HG03378 (cell line): ENCODE measurements around the gene OTOA.
"Not testable (repeated sequence)": the region's sequence is repeated elsewhere in the genome, so short reads cannot be mapped to it uniquely, and the experiment has no call there.

ENCODE experiments used
- ATAC-seq: cut with Tn5 transposase; IDR thresholded peaks from one replicate; pipeline ENCODE4 v1.9.1; 2021; ENCODE audit warnings: mild to moderate bottlenecking, moderate library complexity; ENCODE audit not compliant: unreplicated experiment

The OTOA gene

GRCh38 chr16:21663889-21664647, at the start of gene OTOA:
Gene OTOA (plus strand): TSS chr16:21663968. CDS start chr16:21678515, 14,547 bp downstream.
- ATAC-seq: no peak

- ATAC-seq: no peak
These were observed 48.9 kb upstream of the OTOA start for GRCh38 chr16:21614896-21615295.

- ATAC-seq: no peak
These were observed 46.2 kb upstream of the OTOA start for GRCh38 chr16:21617607-21618006.

GRCh38 chr16:21618281-21618680, 45.5 kb upstream of the OTOA start:
- no peak for ATAC-seq

GRCh38 chr16:21619765-21620425, 43.9 kb upstream of the OTOA start:
- no peak for ATAC-seq

GRCh38 chr16:21620592-21620991, 43.2 kb upstream of the OTOA start:
- ATAC-seq: no peak

GRCh38 chr16:21622545-21622944, 41.2 kb upstream of the OTOA start:
- ATAC-seq: no peak

- no peak for ATAC-seq
These were observed 38.7 kb upstream of the OTOA start for GRCh38 chr16:21625026-21625425.

- ATAC-seq: no peak
These were observed 37.0 kb upstream of the OTOA start for GRCh38 chr16:21626659-21627277.

GRCh38 chr16:21628121-21628726, 35.5 kb upstream of the OTOA start:
- no peak for ATAC-seq

- no peak for ATAC-seq
These were observed 35.0 kb upstream of the OTOA start for GRCh38 chr16:21628772-21629171.

- not testable (repeated sequence) for ATAC-seq
These were observed 33.9 kb upstream of the OTOA start for GRCh38 chr16:21629616-21630539.

GRCh38 chr16:21630866-21631265, 32.9 kb upstream of the OTOA start:
- ATAC-seq: not testable (repeated sequence)

- ATAC-seq: not testable (repeated sequence)
These were observed 32.4 kb upstream of the OTOA start for GRCh38 chr16:21631376-21631775.

GRCh38 chr16:21631951-21632575, 31.7 kb upstream of the OTOA start:
- ATAC-seq: not testable (repeated sequence)

- no peak for ATAC-seq
These were observed 29.6 kb upstream of the OTOA start for GRCh38 chr16:21634216-21634615.

- ATAC-seq: not testable (repeated sequence)
These were observed 28.1 kb upstream of the OTOA start for GRCh38 chr16:21635694-21636093.

GRCh38 chr16:21637032-21637968, 26.5 kb upstream of the OTOA start:
- no peak for ATAC-seq

- ATAC-seq: no peak
These were observed 25.2 kb upstream of the OTOA start for GRCh38 chr16:21638573-21638975.
